Trophoblast cell (in vitro differentiated cells and primary cell): ENCODE measurements around the gene DCC.

ENCODE experiments used
- DNase-seq, 2 donors: peaks; one replicate each; pipeline ENCODE4 v3.0.0-alpha.2; 2016
- H2AFZ ChIP-seq: 2 replicates; pipeline ENCODE4 v1.6.1; 2013; ENCODE audit warnings: low read length, moderate library complexity, mild to moderate bottlenecking; ENCODE audit not compliant: insufficient read depth, poor library complexity
- H2AK5ac ChIP-seq: 2 replicates; pipeline ENCODE4 v1.6.1; 2013; ENCODE audit warnings: mild to moderate bottlenecking, low read length
- H2BK120ac ChIP-seq: 2 replicates; pipeline ENCODE4 v1.6.1; 2013; ENCODE audit warnings: low read length, mild to moderate bottlenecking, moderate library complexity; ENCODE audit not compliant: insufficient read depth, poor library complexity
- H2BK12ac ChIP-seq: 2 replicates; pipeline ENCODE4 v1.6.1; 2013; ENCODE audit warnings: mild to moderate bottlenecking, low read length, moderate library complexity
- H2BK5ac ChIP-seq: 2 replicates; pipeline ENCODE4 v1.6.1; 2013; ENCODE audit warnings: low read length, low read depth, moderate library complexity, mild to moderate bottlenecking; ENCODE audit not compliant: poor library complexity
- H3K14ac ChIP-seq: 2 replicates; pipeline ENCODE4 v1.6.1; 2013; ENCODE audit warnings: mild to moderate bottlenecking, low read length
- H3K18ac ChIP-seq: 2 replicates; pipeline ENCODE4 v1.6.1; 2013; ENCODE audit warnings: mild to moderate bottlenecking, low read length
- H3K23ac ChIP-seq: 2 replicates; pipeline ENCODE4 v1.6.1; 2013; ENCODE audit warnings: low read length
- H3K27ac ChIP-seq: 2 replicates; pipeline ENCODE4 v1.5.1; 2013; ENCODE audit warnings: low read depth, mild to moderate bottlenecking, inconsistent platforms, low read length, moderate library complexity
- H3K27me3 ChIP-seq: 2 replicates; pipeline ENCODE4 v1.6.1; 2013; ENCODE audit warnings: inconsistent platforms, mild to moderate bottlenecking, low read length, moderate library complexity; ENCODE audit not compliant: insufficient read depth
- H3K36me3 ChIP-seq, 2 experiments: 1 replicate in 1 of 2; 2 replicates in 1 of 2; pipeline ENCODE4 v1.6.1; 2013; ENCODE audit warnings: low read length in 2 of 2, mild to moderate bottlenecking in 2 of 2, moderate library complexity in 1 of 2; ENCODE audit not compliant: insufficient read depth in 2 of 2, control insufficient read depth in 1 of 2
- H3K4ac ChIP-seq: 2 replicates; pipeline ENCODE4 v1.6.1; 2013; ENCODE audit warnings: low read depth, mild to moderate bottlenecking, low read length, moderate library complexity
- H3K4me1 ChIP-seq, 2 experiments: 1 replicate in 1 of 2; 2 replicates in 1 of 2; pipeline ENCODE4 v1.6.1; 2013; ENCODE audit warnings: low read length in 2 of 2, mild to moderate bottlenecking in 2 of 2, moderate library complexity in 1 of 2; ENCODE audit not compliant: insufficient read depth in 2 of 2, control insufficient read depth in 1 of 2
- H3K4me2 ChIP-seq: 2 replicates; pipeline ENCODE4 v1.6.1; 2013; ENCODE audit warnings: inconsistent platforms, mild to moderate bottlenecking, low read length, moderate library complexity
- H3K4me3 ChIP-seq: 2 replicates; pipeline ENCODE4 v1.5.1; 2013; ENCODE audit warnings: mild to moderate bottlenecking, low read depth, low read length, inconsistent platforms
- H3K79me1 ChIP-seq: one replicate; pipeline ENCODE4 v1.6.1; 2013; ENCODE audit warnings: low read length
- H3K79me2 ChIP-seq: 2 replicates; pipeline ENCODE4 v1.6.1; 2013; ENCODE audit warnings: low read length, mild to moderate bottlenecking; ENCODE audit not compliant: control insufficient read depth, insufficient read depth, poor library complexity
- H3K9ac ChIP-seq: 2 replicates; pipeline ENCODE4 v1.6.1; 2013; ENCODE audit warnings: mild to moderate bottlenecking, low read length
- H3K9me3 ChIP-seq: 2 replicates; pipeline ENCODE4 v1.6.1; 2013; ENCODE audit warnings: low read depth, mild to moderate bottlenecking, control low read depth, inconsistent platforms, low read length; ENCODE audit not compliant: insufficient read depth
- H4K12ac ChIP-seq: 2 replicates; pipeline ENCODE4 v1.6.1; 2013; ENCODE audit warnings: low read depth, mild to moderate bottlenecking, low read length, moderate library complexity
- H4K8ac ChIP-seq: 2 replicates; pipeline ENCODE4 v1.6.1; 2013; ENCODE audit warnings: low read depth, mild to moderate bottlenecking, low read length, moderate library complexity
- H4K91ac ChIP-seq: one replicate; pipeline ENCODE4 v1.6.1; 2013; ENCODE audit warnings: low read depth, mild to moderate bottlenecking, low read length, moderate library complexity
- WGBS: extraction: QIAGEN DNeasy Blood & Tissue Kit; methylation state at CpG from one replicate; pipeline ENCODE4 v1.1.7; 2013; ENCODE audit warnings: missing lambda C conversion rate; ENCODE audit not compliant: insufficient read length, insufficient coverage; ENCODE audit errors: extremely low coverage; 5-methylcytosine and 5-hydroxymethylcytosine counted together

Gene DCC

GRCh38 chr18:52682260-52682659 lies 342.3 kb downstream of the DCC start:
- Histone ChIP-seq H2BK12ac (no peak overlapping the region), H3K36me3 (no peaks in the 10 kb centered on the region), H3K18ac (no peak overlapping the region), H4K91ac (no peak overlapping the region), H3K79me1 (no peaks in the 10 kb centered on the region), H3K79me2 (no peaks in the 10 kb centered on the region), H4K12ac (no peak overlapping the region), H4K8ac (no peak overlapping the region), H3K4me1 (no peaks in the 10 kb centered on the region), H2AK5ac (no peak overlapping the region), H2BK5ac (no peak overlapping the region), H3K4me2 (no peak overlapping the region), H3K14ac (no peak overlapping the region), H2BK120ac (no peak overlapping the region), H3K27ac (peak overlapping the region; percentile 18), H2AFZ (no peak overlapping the region), H3K9me3 (no peaks in the 10 kb centered on the region), H3K9ac (no peak overlapping the region), H3K4me3 (no peak overlapping the region), H3K4ac (no peak overlapping the region), H3K27me3 (no peaks in the 10 kb centered on the region), H3K23ac (no peak overlapping the region)
- no peak for DNase-seq
- no CpG with 5 or more reads among the region's 4 CpGs for WGBS

- Histone ChIP-seq H4K8ac (no peak overlapping the region), H3K9me3 (no peaks in the 10 kb centered on the region), H3K9ac (no peak overlapping the region), H3K4me1 (no peaks in the 10 kb centered on the region), H2BK5ac (no peak overlapping the region), H2BK12ac (no peak overlapping the region), H2AFZ (no peak overlapping the region), H2AK5ac (no peak overlapping the region), H3K14ac (no peak overlapping the region), H3K36me3 (no peaks in the 10 kb centered on the region), H3K4ac (no peak overlapping the region), H3K23ac (no peak overlapping the region), H4K12ac (no peak overlapping the region), H3K4me2 (no peak overlapping the region), H3K27ac (no peak overlapping the region), H3K27me3 (no peaks in the 10 kb centered on the region), H3K79me1 (no peaks in the 10 kb centered on the region), H2BK120ac (no peak overlapping the region), H3K79me2 (no peaks in the 10 kb centered on the region), H3K18ac (no peak overlapping the region), H4K91ac (no peak overlapping the region), H3K4me3 (no peak overlapping the region)
- no CpG with 5 or more reads among the region's 1 CpG for WGBS
- no peak for DNase-seq
Observed at GRCh38 chr18:52685316-52685715, 345.3 kb downstream of the DCC start.

GRCh38 chr18:52691841-52692240 lies 351.8 kb downstream of the DCC start:
- no peak overlapping the region for H4K91ac ChIP-seq
- H3K36me3 ChIP-seq: no peaks in the 10 kb centered on the region
- DNase-seq: no peak
- H2AFZ ChIP-seq: no peak overlapping the region
- no peak overlapping the region for H3K23ac ChIP-seq
- H3K27ac ChIP-seq: no peak overlapping the region
- H3K4ac ChIP-seq: no peak overlapping the region
- no peaks in the 10 kb centered on the region for H3K79me1 ChIP-seq
- no peak overlapping the region for H3K4me2 ChIP-seq
- no peak overlapping the region for H2BK12ac ChIP-seq
- H3K9me3 ChIP-seq: no peaks in the 10 kb centered on the region
- H3K9ac ChIP-seq: no peak overlapping the region
- no peak overlapping the region for H3K18ac ChIP-seq
- no peak overlapping the region for H3K14ac ChIP-seq
- H2BK120ac ChIP-seq: no peak overlapping the region
- H2AK5ac ChIP-seq: no peak overlapping the region
- no peak overlapping the region for H4K8ac ChIP-seq
- H3K4me1 ChIP-seq: no peaks in the 10 kb centered on the region
- no peak overlapping the region for H3K4me3 ChIP-seq
- H4K12ac ChIP-seq: no peak overlapping the region
- H2BK5ac ChIP-seq: no peak overlapping the region
- no peaks in the 10 kb centered on the region for H3K27me3 ChIP-seq
- no peaks in the 10 kb centered on the region for H3K79me2 ChIP-seq

GRCh38 chr18:52694804-52695203 lies 354.8 kb downstream of the DCC start:
- Histone ChIP-seq H3K23ac (no peak overlapping the region), H2BK120ac (no peak overlapping the region), H3K79me2 (no peaks in the 10 kb centered on the region), H4K8ac (no peak overlapping the region), H3K4me1 (no peaks in the 10 kb centered on the region), H4K12ac (no peak overlapping the region), H3K4me2 (no peak overlapping the region), H3K27me3 (no peaks in the 10 kb centered on the region), H2BK5ac (no peak overlapping the region), H3K36me3 (no peaks in the 10 kb centered on the region), H4K91ac (no peak overlapping the region), H3K4me3 (no peak overlapping the region), H3K4ac (no peak overlapping the region), H2BK12ac (no peak overlapping the region), H3K9ac (no peak overlapping the region), H3K79me1 (no peaks in the 10 kb centered on the region), H3K14ac (no peak overlapping the region), H3K27ac (no peak overlapping the region), H3K18ac (no peak overlapping the region), H2AFZ (no peak overlapping the region), H3K9me3 (no peaks in the 10 kb centered on the region), H2AK5ac (no peak overlapping the region)
- no CpG with 5 or more reads among the region's 1 CpG for WGBS
- DNase-seq: peak in 1 of 2 donors; percentile 11
